Right atrium auricular region (tissue), 2 donors: ENCODE results near the gene CEACAM4. TPM values are rescaled to one million over a fixed set of nuclear protein-coding genes. Genes with fewer than 3 reads are reported as not detected.
A peak's percentile ranks its signal among the peaks of the same experiment; 100 is the strongest.

Experiments used
- DNase-seq: peaks from one replicate; pipeline ENCODE4 v3.0.0-alpha.2; 2019; ENCODE audit warnings: low spot score
- H3K27ac ChIP-seq, 2 donors: fragments of 200-600 bp; sonication (generic); 1 replicate in 1 of 2; 2 replicates in 1 of 2; pipeline ENCODE4 v1.5.1; 2016 to 2019
- H3K27me3 ChIP-seq, 2 donors: fragments of 200-600 bp; sonication (generic); one replicate each; pipeline versions ENCODE4 v1.5.1 to v1.6.0; 2017 to 2019
- H3K36me3 ChIP-seq: fragments of 200-600 bp; sonication (generic); one replicate; pipeline ENCODE4 v1.5.1; 2016
- H3K4me1 ChIP-seq, 2 donors: fragments of 200-600 bp; sonication (generic); one replicate each; pipeline versions ENCODE4 v1.5.1 to v1.6.0; 2017 to 2019
- H3K4me3 ChIP-seq, 2 donors: fragments of 200-600 bp; sonication (generic); 1 replicate in 1 of 2; 2 replicates in 1 of 2; pipeline ENCODE4 v1.5.1; 2017 to 2019; ENCODE audit warnings: mild to moderate bottlenecking in 1 of 2, moderate library complexity in 1 of 2
- H3K9me3 ChIP-seq, 2 donors: fragments of 200-600 bp; sonication (generic); one replicate each; pipeline ENCODE4 v1.5.1; 2019
- total RNA-seq, 2 donors: library from RNA; depleted of rRNA; stranded (reverse); fragments of >200 nt; gene quantifications; one replicate each; pipeline ENCODE4 v1.1.0, GENCODE V29; 2016
- TF ChIP-seq, protein P1 (sequence below), 2 donors: fragments of 200-600 bp; sonication (generic); IDR thresholded peaks; one replicate each; pipeline ENCODE4 v1.5.1; 2019; ENCODE audit warnings: antibody characterized with exemption in 2 of 2

Gene CEACAM4
- total RNA-seq, 2 donors from 2014 or later = 0.67 TPM; not detected in 1

- DNase-seq = peak; percentile 85
- TF ChIP-seq, protein P1, sequence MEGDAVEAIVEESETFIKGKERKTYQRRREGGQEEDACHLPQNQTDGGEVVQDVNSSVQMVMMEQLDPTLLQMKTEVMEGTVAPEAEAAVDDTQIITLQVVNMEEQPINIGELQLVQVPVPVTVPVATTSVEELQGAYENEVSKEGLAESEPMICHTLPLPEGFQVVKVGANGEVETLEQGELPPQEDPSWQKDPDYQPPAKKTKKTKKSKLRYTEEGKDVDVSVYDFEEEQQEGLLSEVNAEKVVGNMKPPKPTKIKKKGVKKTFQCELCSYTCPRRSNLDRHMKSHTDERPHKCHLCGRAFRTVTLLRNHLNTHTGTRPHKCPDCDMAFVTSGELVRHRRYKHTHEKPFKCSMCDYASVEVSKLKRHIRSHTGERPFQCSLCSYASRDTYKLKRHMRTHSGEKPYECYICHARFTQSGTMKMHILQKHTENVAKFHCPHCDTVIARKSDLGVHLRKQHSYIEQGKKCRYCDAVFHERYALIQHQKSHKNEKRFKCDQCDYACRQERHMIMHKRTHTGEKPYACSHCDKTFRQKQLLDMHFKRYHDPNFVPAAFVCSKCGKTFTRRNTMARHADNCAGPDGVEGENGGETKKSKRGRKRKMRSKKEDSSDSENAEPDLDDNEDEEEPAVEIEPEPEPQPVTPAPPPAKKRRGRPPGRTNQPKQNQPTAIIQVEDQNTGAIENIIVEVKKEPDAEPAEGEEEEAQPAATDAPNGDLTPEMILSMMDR (IDR thresholded peaks at IDR 0.05) = peak; percentile 73 to 90
- H3K9me3 ChIP-seq = peaks cover 0 to 6% of the 10 kb centered on the region in 2 donors
- H3K27ac ChIP-seq = no peak overlapping the region
- H3K4me1 ChIP-seq = no peaks in the 10 kb centered on the region
- no peak overlapping the region for H3K4me3 ChIP-seq
- no peaks in the 10 kb centered on the region for H3K27me3 ChIP-seq
- no peaks in the 10 kb centered on the region for H3K36me3 ChIP-seq
Measured at GRCh38 chr19:41597600-41598041, 29.3 kb downstream of the CEACAM4 start.

DNA sequence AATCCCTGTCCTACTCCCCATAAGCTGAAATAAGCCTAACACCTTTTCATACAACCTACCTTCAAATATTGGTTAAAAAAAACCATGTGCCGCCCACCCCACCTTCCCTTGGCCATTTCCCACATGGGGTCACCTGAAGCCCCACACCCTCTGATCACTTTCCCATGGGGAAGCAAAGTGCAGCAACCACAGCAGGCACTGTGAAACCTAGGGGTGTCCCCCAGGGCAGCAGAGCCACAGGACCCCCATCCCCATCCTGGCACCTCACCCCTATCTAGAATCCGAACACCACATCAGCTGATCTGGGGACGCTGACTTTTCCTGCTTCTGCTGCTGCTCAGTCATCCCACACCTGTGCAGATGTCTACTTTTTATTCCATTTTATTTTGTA, 31.0 kb downstream of the CEACAM4 start:
- DNase-seq = peak; percentile 28
- no peaks in the 10 kb centered on the region for H3K27me3 ChIP-seq
- H3K4me3 ChIP-seq = no peak overlapping the region
- H3K36me3 ChIP-seq = no peaks in the 10 kb centered on the region
- TF ChIP-seq, protein P1 (IDR thresholded peaks at IDR 0.05) = no peak
- H3K9me3 ChIP-seq = peaks cover 0 to 6% of the 10 kb centered on the region in 2 donors
- H3K27ac ChIP-seq = no peak overlapping the region
- H3K4me1 ChIP-seq = no peaks in the 10 kb centered on the region

DNA sequence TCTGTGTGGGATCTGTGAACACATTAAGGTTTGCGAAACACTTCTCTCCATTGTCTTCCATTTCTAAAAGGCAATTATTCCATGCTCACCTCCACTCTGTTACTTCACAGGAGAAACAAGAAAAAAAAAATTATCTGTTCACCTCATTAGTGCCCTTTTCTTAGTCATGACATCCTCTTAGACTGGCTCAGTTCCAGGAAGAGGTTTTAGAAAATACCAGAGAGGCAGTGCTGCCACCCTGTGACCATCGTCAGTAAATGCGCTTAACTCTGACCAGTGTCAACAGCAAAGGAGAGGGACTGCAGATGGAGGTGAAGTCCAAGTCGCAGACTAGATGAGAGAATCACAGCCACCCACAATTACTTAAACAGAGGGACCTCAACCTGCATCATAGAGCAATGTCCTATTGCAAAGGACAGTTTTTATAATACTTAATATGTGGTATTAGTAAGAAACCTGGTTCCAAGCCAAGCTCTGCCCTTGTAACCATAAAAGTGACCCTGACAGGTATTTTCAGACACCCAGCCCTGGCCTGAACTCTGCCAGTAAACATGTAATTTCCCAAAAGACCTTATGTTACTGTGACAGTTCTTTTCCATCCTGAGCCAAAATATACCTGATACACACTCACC, 31.5 kb downstream of the CEACAM4 start:
- no peaks in the 10 kb centered on the region for H3K27me3 ChIP-seq
- TF ChIP-seq, protein P1 (IDR thresholded peaks at IDR 0.05) = peak in 1 of 2 donors; percentile 62
- peak; percentile 61 for DNase-seq
- peaks cover 0 to 6% of the 10 kb centered on the region in 2 donors for H3K9me3 ChIP-seq
- no peaks in the 10 kb centered on the region for H3K4me1 ChIP-seq
- no peaks in the 10 kb centered on the region for H3K36me3 ChIP-seq
- no peak overlapping the region for H3K27ac ChIP-seq
- H3K4me3 ChIP-seq = no peak overlapping the region

GRCh38 chr19:41591951-41592562, 34.8 kb downstream of the CEACAM4 start:
- TF ChIP-seq, protein P1 (IDR thresholded peaks at IDR 0.05) = no peak
- peak; percentile 40 for DNase-seq
- Histone ChIP-seq H3K4me3 (no peak overlapping the region), H3K36me3 (no peaks in the 10 kb centered on the region), H3K9me3 (peaks cover 0 to 6% of the 10 kb centered on the region in 2 donors), H3K4me1 (no peaks in the 10 kb centered on the region), H3K27me3 (no peaks in the 10 kb centered on the region), H3K27ac (no peak overlapping the region)

- Histone ChIP-seq H3K36me3 (no peaks in the 10 kb centered on the region), H3K27ac (no peak overlapping the region), H3K4me3 (no peak overlapping the region), H3K9me3 (peaks cover 0 to 6% of the 10 kb centered on the region in 2 donors), H3K4me1 (no peaks in the 10 kb centered on the region), H3K27me3 (no peaks in the 10 kb centered on the region)
- TF ChIP-seq, protein P1 (IDR thresholded peaks at IDR 0.05) = no peak
- DNase-seq = no peak
Measured at GRCh38 chr19:41590936-41591335, 35.9 kb downstream of the CEACAM4 start.
